Measurements from ENCODE around the gene AHSG. TPM values are rescaled to one million over a fixed set of nuclear protein-coding genes. Genes with fewer than 3 reads are reported as not detected.

The AHSG gene
- total and polyA plus RNA-seq, 7 donors: not detected

DNA sequence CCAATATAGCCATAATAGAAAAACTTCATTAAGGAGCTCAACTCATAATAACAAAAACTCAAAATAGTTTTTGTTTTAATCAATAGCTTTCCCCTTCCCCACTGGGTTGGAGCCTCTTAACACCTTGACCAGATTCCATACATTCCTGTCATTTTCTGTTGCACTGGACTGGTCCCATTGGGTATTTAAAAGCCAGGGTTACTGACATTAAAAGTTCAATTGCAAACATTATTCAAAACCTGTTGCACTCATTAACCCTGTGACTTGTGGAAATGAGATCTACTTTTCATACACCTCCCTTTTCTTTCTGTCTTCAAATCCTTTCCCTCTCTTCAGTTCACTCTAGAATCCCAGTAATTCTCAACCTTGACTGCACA is 51.2 kb downstream of the AHSG start:
- DNase-seq (no peak), ATAC-seq (no peak)
- intact Hi-C loops (cut with DNase I): no loop called here
- Histone ChIP-seq H3K27ac (no peak overlapping the region), H3K4me1 (no peaks in the 10 kb centered on the region), H3K36me3 (ENCODE audit: insufficient read depth in 1 of 2, low read depth in 1 of 2) (no peaks in the 10 kb centered on the region), H3K9me3 (no peaks in the 10 kb centered on the region), H3K27me3 (ENCODE audit: insufficient read depth in 3 of 3, low read length in 2 of 3) (peaks cover 0 to 2% (median 2%) of the 10 kb centered on the region in 3 donors), H3K4me3 (no peak overlapping the region)
- TF ChIP-seq, protein P1, sequence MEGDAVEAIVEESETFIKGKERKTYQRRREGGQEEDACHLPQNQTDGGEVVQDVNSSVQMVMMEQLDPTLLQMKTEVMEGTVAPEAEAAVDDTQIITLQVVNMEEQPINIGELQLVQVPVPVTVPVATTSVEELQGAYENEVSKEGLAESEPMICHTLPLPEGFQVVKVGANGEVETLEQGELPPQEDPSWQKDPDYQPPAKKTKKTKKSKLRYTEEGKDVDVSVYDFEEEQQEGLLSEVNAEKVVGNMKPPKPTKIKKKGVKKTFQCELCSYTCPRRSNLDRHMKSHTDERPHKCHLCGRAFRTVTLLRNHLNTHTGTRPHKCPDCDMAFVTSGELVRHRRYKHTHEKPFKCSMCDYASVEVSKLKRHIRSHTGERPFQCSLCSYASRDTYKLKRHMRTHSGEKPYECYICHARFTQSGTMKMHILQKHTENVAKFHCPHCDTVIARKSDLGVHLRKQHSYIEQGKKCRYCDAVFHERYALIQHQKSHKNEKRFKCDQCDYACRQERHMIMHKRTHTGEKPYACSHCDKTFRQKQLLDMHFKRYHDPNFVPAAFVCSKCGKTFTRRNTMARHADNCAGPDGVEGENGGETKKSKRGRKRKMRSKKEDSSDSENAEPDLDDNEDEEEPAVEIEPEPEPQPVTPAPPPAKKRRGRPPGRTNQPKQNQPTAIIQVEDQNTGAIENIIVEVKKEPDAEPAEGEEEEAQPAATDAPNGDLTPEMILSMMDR (IDR thresholded peaks at IDR 0.05): no peak

DNA sequence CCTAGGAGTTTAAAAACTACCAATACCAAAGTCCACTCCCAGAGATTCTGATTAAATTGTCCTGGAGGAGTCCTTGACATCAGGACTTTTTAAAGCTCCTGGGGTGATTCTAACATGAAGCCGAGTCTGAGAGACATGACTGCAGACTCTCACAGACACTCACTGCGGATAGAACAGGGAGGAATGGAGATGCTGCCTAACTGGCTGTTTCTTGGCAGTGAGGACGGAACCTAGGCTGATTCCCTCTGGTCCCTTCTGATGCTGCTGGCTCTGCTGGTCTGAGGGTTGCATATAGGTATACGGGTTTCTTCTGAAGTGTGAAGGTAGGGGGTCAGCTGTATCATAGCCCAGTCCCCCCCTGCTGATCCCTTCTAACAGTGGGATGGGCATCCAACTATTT is 51.6 kb downstream of the AHSG start:
- peaks cover 0 to 2% (median 2%) of the 10 kb centered on the region in 3 donors for H3K27me3 ChIP-seq (ENCODE audit: insufficient read depth in 3 of 3, low read length in 2 of 3)
- WGBS, 3 donors: 45 to 59% (median 50%) methylated on average over 4 of the region's 4 CpGs
- H3K4me1 ChIP-seq: no peaks in the 10 kb centered on the region
- H3K36me3 ChIP-seq (ENCODE audit: insufficient read depth in 1 of 2, low read depth in 1 of 2): no peaks in the 10 kb centered on the region
- H3K27ac ChIP-seq: no peak overlapping the region
- ATAC-seq (no peak), DNase-seq (no peak)
- intact Hi-C loops (cut with DNase I): no loop called here
- TF ChIP-seq, protein P1 (IDR thresholded peaks at IDR 0.05): no peak
- no peaks in the 10 kb centered on the region for H3K9me3 ChIP-seq
- no peak overlapping the region for H3K4me3 ChIP-seq

- intact Hi-C loops (cut with DNase I): no loop called here
- H3K4me3 ChIP-seq: no peak within 1 kb of the TSS
- no peak for ATAC-seq
- H3K27me3 ChIP-seq (ENCODE audit: insufficient read depth in 3 of 3, low read length in 2 of 3): peaks cover 0 to 2% (median 2%) of the 10 kb centered on the region in 3 donors
- H3K27ac ChIP-seq: no peak within 1 kb of the TSS
- no peak for DNase-seq
- no peaks in the 10 kb centered on the region for H3K4me1 ChIP-seq
- no peaks in the 10 kb centered on the region for H3K9me3 ChIP-seq
- TF ChIP-seq, protein P1 (IDR thresholded peaks at IDR 0.05): no peak
- no peaks in the 10 kb centered on the region for H3K36me3 ChIP-seq (ENCODE audit: insufficient read depth in 1 of 2, low read depth in 1 of 2)
- 80 to 82% (median 80%) methylated on average over 8 of the region's 8 CpGs for WGBS, 3 donors
These were observed 52.8 kb downstream of the AHSG start, which contains the start of gene HRG for GRCh38 chr3:186665625-186666188. TSS of gene HRG (plus strand) at chr3:186666014. CDS start at chr3:186666032, 18 bp downstream.

DNA sequence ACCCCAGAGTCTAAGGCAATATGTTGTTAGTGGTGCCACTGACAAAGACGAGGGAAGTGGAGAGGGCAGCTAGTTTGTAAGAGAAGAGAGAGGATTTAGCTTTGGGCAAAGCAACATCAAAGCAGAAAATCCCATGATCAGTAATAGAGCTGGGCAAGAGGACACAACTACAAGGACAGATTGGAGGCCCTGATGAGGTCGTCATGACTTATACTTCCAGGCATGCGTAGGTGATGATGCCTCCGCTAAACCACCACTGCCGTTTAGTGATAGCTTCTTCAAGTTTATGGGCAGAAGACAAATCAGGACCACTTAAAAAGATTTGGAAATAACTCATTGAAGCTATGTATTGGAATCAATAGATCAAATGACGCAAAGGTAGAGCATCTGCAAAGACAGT is 55.6 kb downstream of the AHSG start:
- 69 to 73% (median 71%) methylated on average over 6 of the region's 6 CpGs for WGBS, 3 donors
- Histone ChIP-seq H3K27me3 (ENCODE audit: insufficient read depth in 3 of 3, low read length in 2 of 3) (peaks cover 0 to 2% (median 2%) of the 10 kb centered on the region in 3 donors), H3K27ac (no peak overlapping the region), H3K9me3 (no peaks in the 10 kb centered on the region), H3K36me3 (ENCODE audit: insufficient read depth in 1 of 2, low read depth in 1 of 2) (no peaks in the 10 kb centered on the region), H3K4me3 (no peak overlapping the region), H3K4me1 (no peaks in the 10 kb centered on the region)
- DNase-seq (no peak), ATAC-seq (no peak)
- TF ChIP-seq, protein P1 (IDR thresholded peaks at IDR 0.05): no peak
- intact Hi-C loops (cut with DNase I): no loop called here
